Activated CD8-positive, alpha-beta memory T cell treated with anti-CD3 and anti-CD28 coated beads for 1 hour (primary cell): Measurements from ENCODE around the gene CACNA2D3.
"Not testable (repeated sequence)": the region's sequence is repeated elsewhere in the genome, so short reads cannot be mapped to it uniquely, and the experiment has no call there.

Experiments
- DNase-seq, 2 donors: peaks; one replicate each; pipeline ENCODE4 v3.0.0-alpha.2; 2020; ENCODE audit warnings: low read depth in 1 of 2; ENCODE audit errors: extremely low read depth in 1 of 2

CACNA2D3 gene

DNA sequence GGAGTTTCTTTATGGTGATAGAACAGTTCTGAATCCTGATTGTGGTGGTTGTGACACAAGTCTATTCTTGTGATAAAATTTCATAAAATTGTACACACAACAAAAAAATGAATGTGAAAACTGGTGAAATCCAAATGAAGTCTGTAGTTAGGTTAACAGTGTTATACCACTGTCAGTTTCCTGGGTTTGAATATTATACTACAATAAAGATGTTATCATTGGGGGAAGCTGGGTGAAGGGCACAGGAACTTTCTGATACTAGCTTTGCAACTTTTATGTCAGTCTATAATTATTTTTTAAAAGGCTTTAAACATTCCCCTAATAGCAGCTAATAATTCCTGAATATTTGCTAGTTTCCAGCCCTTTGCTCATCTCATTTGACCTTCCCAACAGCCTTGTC is 485.7 kb downstream of the CACNA2D3 start:
- DNase-seq, result no peak

DNA sequence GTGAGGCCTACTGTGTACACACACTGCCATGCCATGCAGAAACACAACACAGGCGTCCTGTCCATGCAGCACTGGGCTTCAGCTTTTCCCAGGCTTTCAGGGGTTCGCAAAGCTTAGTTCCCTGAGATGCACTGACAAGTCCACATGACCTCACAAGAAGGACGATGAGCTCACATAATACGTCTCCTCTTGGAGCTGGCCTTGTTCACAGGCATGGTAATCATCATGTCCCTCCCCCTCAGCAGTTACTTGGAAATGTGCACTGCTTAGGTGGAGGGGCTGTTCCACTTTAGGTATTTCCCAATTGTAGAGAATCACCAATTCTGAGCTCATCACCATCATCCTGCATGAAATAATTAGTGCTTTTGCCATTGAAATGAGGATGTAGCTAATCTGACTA is 496.7 kb downstream of the CACNA2D3 start:
- DNase-seq, result no peak

- DNase-seq, result no peak
Observed at GRCh38 chr3:54619531-54619930, 497.2 kb downstream of the CACNA2D3 start.

DNA sequence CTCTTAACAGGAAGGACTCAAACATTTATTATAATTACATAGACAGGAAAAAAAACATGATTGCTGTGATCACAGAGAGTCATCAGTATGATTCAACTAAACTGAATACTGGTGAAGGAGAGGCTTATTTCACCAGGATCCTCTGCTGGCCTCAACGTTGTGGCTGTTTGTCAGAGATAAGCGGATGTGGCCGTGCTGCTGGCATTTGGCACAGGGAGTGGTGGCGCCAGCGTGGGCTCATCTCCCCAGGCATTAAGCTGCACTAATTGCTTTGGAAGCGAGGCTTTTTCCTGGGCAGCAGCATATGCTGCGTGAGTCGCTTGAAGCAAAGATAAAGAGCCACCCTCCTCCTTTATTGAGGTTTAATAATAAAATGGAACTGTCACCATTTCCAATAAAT is 498.8 kb downstream of the CACNA2D3 start:
- DNase-seq, result no peak

DNA sequence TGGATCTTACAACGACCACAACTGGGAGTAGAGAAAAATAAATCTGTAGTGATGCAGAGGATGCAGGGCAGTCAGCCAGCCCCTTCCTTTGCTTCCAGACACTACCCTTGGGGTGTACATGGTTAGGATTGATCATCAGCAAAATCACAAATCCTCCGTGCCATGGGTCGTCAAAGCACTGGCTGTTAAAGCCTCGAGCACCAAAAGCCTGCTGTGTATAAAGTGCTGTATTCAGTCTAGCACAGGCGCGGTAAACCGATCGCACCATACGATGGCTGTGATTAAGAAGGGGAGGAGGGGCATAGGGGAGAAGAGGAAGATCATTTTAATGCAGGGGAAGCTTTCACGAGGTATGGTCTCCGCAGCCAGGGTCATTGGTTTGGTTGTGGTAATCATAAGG is 500.3 kb downstream of the CACNA2D3 start:
- DNase-seq, result no peak

GRCh38 chr3:54625805-54626787 is 503.7 kb downstream of the CACNA2D3 start:
- DNase-seq, result no peak

GRCh38 chr3:54628888-54629441 is 506.6 kb downstream of the CACNA2D3 start:
- DNase-seq, result no peak

DNA sequence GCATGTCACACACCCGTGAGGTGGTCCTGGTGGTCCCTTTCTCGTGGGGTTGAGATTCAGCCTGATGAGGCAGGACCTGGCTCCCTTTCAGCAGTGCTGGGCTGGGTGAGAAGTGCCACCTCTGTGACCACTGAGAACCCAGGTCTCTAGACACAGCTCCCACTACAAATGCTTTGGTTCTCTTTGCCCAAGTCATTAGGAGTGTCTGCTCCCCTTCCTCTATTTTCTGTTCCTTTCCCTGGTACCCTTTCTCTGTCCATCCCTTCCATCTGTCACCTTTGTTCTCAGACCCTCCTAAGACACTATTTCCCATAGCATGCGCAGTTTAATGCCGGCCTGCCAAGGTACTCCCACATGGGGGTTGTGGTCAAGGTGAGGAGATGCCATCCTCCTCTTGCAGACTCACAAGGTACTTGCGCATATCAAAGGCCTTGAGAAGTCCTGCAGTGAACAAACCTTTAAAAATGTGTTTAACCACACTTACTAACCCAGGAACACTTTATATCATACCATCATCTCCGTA is 507.8 kb downstream of the CACNA2D3 start:
- no peak for DNase-seq

GRCh38 chr3:54631001-54631400 is 508.6 kb downstream of the CACNA2D3 start:
- not testable (repeated sequence) for DNase-seq

GRCh38 chr3:54631516-54632325 is 509.4 kb downstream of the CACNA2D3 start:
- no peak for DNase-seq

DNA sequence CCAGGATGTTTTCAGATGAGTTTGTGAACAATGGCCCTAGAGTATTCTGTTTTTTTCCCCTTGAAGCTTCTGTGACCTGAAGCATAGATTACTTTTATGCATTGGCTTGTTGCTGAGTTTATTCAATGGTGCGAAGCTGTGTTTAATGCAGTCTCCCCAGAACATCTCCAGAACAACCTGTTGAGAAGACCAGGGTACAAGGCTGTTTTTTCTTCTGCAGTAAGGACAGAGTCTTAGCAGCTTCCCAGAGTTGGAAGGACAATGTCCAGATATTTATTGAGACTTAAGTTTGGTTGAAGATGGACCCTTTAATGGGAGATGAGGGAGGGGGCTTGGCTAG is 509.9 kb downstream of the CACNA2D3 start:
- DNase-seq, result no peak

DNA sequence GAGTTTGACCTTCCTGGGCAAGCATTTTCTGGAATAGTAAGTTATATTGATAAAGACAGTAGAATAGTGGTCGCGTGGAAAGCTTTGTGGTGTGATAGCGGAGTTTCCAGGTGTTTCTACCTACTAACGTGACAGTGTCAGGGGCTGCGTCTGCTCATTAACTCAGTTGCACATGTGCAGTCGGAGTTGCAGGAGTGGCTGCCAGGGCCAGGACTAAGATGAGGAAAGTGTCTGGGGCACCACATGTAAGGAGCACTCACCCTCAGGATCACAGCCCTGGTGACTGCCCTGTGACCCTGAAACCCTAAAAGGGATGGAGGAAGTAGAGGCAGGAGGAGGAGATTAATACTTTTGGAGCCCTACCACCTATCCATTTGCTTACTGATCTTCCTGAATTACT is 510.5 kb downstream of the CACNA2D3 start:
- DNase-seq, result no peak

DNA sequence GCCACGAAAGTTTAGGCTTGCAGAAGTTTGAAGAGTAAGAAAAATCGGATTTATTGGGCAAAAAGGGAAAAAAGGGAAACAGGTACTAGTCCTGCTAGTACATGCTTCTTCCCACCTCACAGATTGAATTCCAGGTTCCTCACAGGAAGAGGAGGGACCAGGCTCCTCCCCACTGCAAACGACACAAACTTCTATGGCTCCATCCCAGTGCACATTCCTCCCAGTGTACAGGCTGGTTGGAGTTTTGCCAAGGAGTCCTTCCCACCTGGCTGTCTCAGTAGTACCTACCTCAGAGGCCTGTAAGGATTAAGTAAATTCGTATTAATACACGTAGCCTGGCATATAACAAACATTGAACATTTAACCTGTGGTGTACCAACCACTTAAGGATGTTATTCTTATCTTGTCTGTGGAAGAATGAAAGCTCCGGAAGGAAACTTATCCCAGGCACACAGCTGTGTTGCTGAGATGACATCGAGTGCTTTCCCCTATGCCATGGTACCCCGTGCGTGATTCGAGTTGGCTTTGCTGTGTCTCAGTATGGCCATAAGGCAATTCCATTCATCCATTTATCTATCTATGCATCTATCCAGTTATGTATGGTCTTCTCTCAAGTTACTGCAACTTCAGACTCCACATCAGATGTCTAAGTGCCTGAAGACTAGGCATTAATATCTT is 511.2 kb downstream of the CACNA2D3 start:
- DNase-seq, result no peak

- DNase-seq, result no peak
Observed at GRCh38 chr3:54634122-54634469, 511.7 kb downstream of the CACNA2D3 start.

- not testable (repeated sequence) for DNase-seq
Observed at GRCh38 chr3:54639790-54640372, 517.5 kb downstream of the CACNA2D3 start.

DNA sequence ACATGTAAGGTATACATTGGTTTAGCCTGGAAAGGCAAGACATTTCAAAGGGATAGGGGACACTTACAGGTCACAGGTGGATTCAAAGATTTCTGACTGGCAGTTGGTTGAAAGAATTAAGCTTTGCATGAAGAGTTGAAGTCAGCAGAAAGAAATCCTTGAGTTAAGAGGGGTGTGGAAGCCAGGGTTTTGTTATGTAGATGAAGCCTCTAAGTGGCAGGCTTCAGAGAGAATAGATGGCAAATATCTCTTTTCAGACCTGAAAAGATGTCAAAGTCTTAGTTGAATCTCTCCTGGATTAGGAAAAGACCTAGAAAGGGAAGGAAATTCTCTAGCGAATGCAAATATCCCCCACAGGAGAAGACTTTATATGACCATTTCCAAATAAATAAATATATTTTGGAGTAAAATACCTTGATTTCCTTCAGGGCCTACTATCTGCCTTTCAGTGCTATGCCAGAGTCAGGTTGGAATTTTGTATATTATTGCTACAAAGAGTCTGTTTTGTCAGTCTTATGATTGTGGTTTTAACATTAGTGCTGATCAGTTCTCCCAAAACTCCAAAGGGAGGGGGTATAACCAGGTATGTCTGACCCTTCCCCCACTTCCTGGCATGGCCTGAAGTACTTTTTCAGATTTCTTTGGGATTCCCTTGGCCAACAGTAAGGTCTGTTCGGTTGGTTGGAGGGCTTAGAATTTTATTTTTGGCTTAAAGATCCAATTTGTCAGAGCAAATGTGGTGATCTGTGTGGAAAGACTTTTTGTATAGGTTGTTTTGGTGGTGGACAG is 519.1 kb downstream of the CACNA2D3 start:
- DNase-seq, result no peak

GRCh38 chr3:54642147-54642546 is 519.8 kb downstream of the CACNA2D3 start:
- no peak for DNase-seq

DNA sequence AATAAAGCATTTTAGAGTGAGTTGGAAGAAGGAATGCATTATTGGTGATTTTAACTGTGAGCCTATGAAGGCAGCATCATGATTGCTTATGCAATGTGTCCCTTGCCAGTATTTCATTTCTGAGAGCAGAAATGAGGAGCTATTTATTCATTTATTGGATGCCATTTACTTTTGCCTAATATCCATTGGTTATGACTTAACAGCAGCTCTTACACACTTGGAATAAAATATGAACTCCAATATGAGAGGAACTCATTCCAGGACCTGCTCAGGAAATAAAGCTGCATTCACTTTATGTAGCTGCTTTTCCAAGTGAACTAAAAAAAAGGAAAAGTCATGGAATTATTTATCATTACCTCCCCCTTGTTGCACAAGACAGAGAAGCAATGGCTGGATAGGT is 525.4 kb downstream of the CACNA2D3 start:
- DNase-seq, result no peak

DNA sequence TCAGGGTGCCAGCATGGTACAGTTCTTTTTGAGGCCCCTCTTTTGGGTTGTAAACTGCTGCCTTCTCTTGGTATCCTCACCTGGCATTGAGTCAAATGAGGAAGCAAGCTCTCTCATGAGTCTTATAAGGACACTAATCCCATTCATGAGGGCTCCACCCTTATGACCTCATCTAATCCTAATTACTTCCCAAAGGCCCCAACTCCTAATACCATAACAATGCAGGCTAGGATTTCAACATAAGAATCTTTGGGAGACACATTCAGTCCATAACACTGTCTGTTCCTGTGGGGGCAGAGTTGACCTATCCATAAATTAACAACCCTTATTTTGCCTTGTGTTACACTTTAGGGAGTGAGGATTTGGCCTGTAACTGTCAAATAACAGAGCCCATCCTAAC is 527.2 kb downstream of the CACNA2D3 start:
- no peak for DNase-seq
